Retina (tissue), 1 donor: ENCODE results near the gene URI1.
A peak's percentile ranks its signal among the peaks of the same experiment; 100 is the strongest.

ENCODE experiments used
- DNase-seq: peaks from one replicate; pipeline ENCODE4 v3.0.0-alpha.2; 2016

Gene URI1

GRCh38 chr19:29976151-29976943 is 34.3 kb downstream of the URI1 start:
- DNase-seq: no peak

DNA sequence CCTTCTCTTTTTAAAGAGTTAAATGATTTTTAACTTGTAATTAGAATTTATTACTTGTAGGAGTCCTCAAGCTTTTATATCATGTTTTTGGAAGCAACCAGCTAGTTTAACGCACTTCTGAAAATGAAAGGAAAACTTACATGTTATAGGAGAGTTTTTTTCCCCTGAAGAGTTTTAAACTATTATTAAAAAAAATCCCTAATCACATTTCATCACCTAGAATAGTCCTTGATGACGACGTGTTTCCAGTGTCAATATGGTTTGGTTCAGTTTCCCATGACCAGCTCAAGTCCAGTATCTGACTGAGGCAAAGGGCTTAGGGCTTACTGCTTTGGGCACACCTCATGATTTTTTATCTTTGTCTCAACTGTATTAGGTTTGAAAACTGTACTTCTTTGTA is 36.0 kb downstream of the URI1 start:
- DNase-seq: no peak

DNA sequence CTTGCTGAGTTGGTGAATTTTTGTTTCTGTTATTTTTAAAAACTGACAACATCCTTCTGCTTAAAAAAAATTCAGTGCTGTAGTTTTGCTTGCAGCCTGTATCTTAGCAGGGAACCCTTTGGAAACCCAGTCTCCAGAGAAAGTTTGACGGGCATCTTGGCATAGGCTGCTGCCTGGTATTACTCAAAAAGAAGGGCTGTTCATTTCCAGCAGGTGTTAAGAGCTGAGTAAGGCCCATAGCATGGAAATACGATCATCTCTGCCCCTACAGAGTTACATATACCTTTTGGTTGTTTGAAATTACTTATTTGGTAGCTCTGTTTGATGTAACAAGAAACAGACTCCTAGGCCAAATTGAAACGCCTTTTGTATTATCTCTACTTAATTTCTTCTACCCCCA is 41.5 kb downstream of the URI1 start:
- DNase-seq: no peak

GRCh38 chr19:29985196-29985595 is 43.2 kb downstream of the URI1 start:
- DNase-seq: no peak

DNA sequence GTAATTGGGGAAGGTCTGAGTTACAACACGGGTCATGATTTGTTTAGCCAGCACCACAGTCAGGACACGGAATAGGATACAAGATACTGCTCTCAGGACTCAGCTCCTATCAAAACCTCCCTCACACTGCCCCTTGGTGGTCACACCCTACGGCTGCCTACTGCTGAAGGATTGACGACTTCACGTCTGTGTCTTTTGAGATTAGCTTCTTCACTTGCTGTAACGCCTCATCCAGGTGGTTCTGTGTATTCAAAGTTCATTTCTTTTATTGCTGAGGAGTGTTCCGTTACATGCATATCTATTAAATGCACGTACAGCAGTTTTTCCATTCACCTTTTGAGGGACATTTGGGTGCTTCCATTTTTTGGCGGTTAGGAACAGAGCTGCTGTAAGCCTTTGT is 46.3 kb downstream of the URI1 start:
- DNase-seq: no peak

DNA sequence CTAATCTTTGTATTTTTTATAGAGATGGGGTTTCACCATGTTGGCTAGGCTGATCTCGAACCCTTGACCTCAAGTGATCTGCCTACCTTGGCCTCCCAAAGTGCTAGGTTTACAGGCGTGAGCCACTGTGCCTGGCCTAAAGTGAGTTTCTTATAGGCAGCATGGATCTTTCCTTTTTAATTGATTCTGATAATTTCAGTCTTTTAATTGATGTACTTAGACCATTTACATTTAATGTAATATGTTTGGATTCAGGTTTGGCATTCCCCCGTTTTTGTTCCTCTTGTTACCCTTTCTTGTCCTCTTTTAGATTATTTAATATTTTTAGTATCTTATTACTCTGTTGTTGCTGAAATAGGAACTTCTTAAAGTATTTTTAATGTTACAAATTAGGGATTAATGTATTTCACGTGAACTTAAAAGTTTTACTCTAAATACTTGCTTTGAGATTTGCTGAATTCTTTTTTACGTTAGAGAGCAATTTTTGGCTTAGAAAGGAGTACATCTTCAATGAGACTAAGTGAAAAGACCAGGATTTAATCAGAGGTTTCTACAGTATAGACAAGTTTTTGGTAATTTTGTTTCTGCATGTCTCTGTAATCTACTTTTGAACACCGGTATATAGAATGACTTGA is 50.3 kb downstream of the URI1 start:
- DNase-seq: no peak

DNA sequence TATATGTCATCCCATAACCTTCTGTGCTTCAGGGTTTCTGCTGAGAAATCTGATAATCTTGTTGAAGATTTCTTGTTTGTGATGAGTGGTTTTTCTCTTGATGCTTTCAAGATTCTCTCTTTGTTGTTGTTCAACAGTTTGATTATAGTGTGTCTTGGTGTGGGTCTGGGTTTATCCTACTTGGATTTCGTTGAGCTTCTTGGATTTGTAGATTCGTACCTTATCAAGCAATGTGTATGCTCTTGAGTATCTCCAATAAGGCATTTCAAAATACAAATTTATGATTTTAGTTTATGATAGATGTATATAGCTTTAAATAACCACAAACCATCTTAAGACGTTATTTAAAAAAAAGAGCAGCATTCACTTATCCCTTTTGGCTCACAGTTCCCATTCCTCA is 57.5 kb downstream of the URI1 start:
- no peak for DNase-seq

DNA sequence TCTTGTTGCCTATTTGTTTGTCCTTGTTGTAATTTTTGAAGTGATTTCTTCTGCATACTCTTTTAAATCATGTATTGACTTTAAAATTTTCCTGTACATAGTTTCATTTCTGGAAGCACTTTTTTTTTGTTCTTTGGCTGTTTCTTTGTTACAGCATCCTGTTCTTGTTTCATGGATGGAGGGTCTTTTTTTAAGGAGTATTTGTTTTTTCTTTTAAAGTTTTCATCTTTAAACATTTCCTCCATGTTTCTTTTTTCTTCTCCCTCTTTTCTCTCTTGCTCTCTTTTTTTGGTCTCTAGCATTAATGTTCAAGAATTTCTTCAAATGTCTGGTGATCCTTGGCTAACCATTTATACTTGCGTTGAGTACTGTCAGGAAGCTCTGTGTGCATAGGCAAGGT is 58.8 kb downstream of the URI1 start:
- no peak for DNase-seq

DNA sequence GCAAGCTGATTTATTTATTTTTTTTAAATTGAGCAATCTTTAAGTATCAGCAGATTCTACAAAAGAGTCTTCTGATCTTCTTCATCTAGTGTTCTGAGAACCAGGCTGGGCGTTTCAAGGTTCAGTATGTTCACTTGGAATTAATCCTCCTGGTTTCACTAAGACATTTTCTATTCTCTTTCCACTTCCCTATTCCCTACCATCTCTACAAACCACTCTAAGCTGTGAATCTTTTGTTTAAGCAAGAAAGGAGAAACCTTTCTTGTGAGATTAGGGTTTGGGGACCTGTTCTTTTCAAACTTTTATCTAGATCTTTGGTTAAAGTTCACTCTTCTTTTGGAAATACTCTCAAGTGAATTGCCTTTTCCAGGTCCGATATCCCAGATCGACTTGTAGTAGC is 59.3 kb downstream of the URI1 start:
- no peak for DNase-seq

- DNase-seq: no peak
These were observed 59.8 kb downstream of the URI1 start for GRCh38 chr19:30001791-30002190.

GRCh38 chr19:30003866-30004265 is 61.8 kb downstream of the URI1 start:
- DNase-seq: peak; percentile 64

GRCh38 chr19:30004403-30004802 is 62.4 kb downstream of the URI1 start:
- no peak for DNase-seq

DNA sequence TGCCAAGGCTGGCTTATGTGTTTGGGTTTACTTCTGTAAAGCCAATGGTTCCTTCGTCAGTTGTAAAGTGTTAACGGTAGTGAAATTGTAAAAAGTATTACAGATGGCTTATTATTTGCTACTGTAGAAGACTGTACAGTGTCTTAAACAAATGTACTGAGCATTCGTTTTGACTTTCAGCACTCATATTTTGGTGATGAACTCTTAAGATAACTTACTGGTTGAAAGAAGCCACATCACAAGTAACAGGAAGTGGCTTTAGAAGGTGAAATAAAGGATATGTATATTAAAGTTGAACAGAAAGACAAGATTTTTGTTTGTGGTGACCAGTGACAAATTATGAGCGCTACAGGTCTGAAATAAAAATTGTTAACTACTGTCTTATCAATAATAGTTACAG is 64.2 kb downstream of the URI1 start:
- DNase-seq: no peak

DNA sequence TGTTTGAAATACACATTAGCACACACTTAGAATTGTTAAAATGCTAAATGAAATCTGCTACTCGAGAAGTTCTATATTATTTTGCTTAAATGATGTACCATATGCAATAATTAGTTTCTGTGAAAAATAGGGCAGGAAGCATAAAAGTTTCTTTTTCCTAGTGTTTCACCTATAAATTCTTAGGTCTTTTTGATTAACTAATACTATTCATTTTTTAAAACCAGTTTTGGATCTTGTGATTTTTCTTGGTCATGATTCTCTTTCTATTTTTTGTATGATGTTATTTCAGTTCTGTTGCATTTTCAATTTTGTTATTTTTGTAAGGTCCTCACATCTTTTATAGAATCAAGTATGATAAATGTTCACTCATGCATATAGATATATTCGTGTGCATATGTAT is 66.1 kb downstream of the URI1 start:
- no peak for DNase-seq

DNA sequence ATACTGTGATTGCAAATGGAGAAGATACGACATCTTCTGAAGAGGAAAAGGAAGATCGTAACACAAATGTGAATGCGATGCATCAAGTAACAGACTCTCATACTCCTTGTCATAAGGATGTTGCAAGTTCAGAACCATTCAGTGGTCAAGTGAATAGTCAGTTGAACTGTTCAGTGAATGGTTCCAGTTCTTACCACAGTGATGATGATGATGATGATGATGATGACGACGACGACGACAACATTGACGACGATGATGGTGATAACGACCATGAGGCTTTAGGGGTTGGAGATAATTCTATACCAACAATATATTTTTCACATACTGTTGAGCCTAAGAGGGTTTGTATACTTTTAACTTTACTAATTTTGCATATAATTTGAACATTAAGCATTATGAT is 67.0 kb downstream of the URI1 start:
- DNase-seq: no peak

- DNase-seq: no peak
These were observed 69.1 kb downstream of the URI1 start for GRCh38 chr19:30011051-30011578.

GRCh38 chr19:30014770-30015169 is 72.7 kb downstream of the URI1 start:
- no peak for DNase-seq

- no peak for DNase-seq
These were observed 75.1 kb downstream of the URI1 start for GRCh38 chr19:30017172-30017571.

DNA sequence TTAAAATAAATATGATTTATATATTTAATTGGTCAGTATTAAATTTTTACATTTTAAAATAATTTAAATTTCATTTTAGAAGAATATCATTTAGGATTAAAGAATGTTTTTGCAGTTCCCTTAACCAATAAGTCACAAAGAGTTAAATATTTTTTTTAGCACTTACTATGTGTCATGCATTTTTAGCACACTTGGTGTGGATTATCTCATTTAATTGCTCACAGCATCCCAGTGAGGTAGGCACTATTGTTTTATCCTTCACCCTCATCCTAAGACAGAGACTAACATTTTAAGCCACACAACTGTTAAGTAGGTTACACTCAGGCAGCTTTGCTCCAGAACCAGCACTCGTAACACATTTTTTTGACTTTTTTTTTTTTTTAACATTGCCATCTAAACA is 78.2 kb downstream of the URI1 start:
- DNase-seq: no peak

DNA sequence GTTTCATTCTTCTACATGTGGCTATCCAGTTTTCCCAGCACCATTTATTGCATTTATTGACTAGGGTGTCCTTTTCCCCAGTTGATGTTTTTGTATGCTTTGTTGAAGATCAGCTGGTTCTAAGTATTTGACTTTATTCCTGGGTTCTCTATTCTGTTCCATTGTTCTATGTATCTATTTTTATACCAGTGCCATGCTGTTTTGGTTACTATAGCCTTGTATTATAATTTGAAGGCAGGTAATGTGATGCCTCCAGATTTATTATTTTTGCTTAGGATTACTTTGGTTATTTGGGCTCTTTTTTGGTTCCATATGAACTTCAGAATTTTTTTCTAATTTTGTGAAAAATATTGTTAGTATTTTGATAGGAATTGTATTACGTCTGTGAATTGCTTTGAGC is 80.6 kb downstream of the URI1 start:
- DNase-seq: no peak

GRCh38 chr19:30023330-30023729 is 81.3 kb downstream of the URI1 start:
- DNase-seq: no peak

GRCh38 chr19:30024091-30024490 is 82.1 kb downstream of the URI1 start:
- DNase-seq: no peak

DNA sequence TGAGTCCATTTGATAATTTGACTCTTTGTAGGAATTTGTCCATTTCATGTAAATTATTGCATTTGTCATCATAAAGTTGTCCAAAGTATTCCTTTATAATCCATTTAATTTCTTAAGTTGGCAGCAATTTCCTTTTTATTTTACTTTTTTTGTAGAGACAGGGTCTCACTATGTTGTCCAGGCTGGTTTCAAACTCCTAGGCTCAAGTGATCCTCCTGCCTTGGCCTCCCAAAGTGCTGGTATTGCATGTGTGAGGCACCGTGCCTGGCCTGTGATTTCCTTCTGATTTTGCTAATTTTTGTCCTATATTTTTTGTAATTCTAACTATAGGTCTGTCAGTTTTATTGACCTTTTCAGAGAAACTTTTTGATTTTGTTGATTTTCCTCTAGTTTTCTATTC is 84.9 kb downstream of the URI1 start:
- no peak for DNase-seq

DNA sequence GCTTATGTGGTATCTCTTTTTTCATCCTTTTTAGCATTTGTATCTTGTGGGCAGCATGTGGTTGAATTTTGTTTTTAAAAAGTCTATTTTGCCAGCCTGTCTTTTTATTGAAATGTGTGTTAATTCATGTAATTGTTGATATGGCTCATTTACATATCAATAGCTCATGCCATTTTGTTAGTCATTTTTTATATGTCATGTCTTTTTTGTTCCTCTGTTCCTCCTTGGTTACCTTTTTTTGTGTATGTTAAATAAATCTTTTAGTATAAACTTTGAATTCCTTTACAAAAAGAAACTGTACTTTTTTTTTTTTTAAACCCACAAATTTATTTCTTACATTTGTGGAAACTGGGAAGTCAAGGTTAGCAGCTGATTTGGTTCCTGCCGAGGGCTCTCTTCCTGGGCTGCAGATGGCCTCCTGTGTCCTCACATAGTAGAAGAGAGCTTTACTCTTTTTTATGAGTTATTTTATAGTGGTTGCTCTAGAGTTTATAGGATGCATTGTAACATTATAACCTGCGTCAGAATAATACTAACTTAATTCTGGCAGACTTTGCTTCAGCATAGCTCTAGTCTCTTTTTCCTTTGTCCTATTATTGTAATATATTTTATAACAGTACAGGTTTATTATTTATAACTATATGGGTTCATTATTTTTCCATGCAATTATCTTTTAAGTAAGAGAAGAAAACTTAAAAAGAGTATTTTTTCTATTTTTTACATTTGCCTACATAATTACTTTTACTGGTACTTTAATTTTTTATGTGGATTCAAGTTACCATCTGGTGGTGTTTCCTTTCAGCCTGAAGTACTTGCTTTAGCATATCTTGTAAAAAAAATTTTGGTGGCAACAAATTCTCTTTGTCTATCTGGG is 86.3 kb downstream of the URI1 start:
- DNase-seq: no peak
